Measurements from ENCODE around the gene GIMAP5.

GIMAP5 gene

GRCh38 chr7:150703209-150703608, 34.0 kb upstream of the GIMAP5 start:
- no peaks in the 10 kb centered on the region for H3K9me2 ChIP-seq (ENCODE audit: low read depth, low read length)
- no peaks in the 10 kb centered on the region for H3K27me3 ChIP-seq (ENCODE audit: insufficient read depth, low read length)
- H3K4me1 ChIP-seq (ENCODE audit: insufficient read depth, low read length, severe bottlenecking), result no peaks in the 10 kb centered on the region
- TF ChIP-seq EZH2 (IDR thresholded peaks at IDR 0.05; ENCODE audit: borderline replicate concordance, low read length) (no peak), CTCF (IDR thresholded peaks at IDR 0.05; ENCODE audit: low read length) (no peak)
- H2AFZ ChIP-seq (ENCODE audit: low read length), result no peak overlapping the region
- no peak overlapping the region for H3K4me3 ChIP-seq (ENCODE audit: low read depth, low read length, poor library complexity, severe bottlenecking)
- no peak overlapping the region for H3K27ac ChIP-seq (ENCODE audit: low read depth, low read length, poor library complexity, severe bottlenecking)
- no peaks in the 10 kb centered on the region for H3K36me3 ChIP-seq (ENCODE audit: insufficient read depth, low read length)
- H3K9ac ChIP-seq (ENCODE audit: low read length), result no peak overlapping the region
- no peaks in the 10 kb centered on the region for H4K20me1 ChIP-seq (ENCODE audit: insufficient read depth, low read length)
- H3F3A ChIP-seq (ENCODE audit: insufficient read depth, low read length), result no peaks in the 10 kb centered on the region
- no peak overlapping the region for H3K4me2 ChIP-seq (ENCODE audit: low read length)
- peaks cover 7% of the 10 kb centered on the region; the same call in 1 of the 2 replicates for H3K9me3 ChIP-seq (ENCODE audit: low read length)
- H3K79me2 ChIP-seq (ENCODE audit: insufficient read depth, low read length), result no peaks in the 10 kb centered on the region

GRCh38 chr7:150715293-150715692, 21.9 kb upstream of the GIMAP5 start:
- Histone ChIP-seq H3K79me2 (ENCODE audit: insufficient read depth, low read length) (no peaks in the 10 kb centered on the region), H4K20me1 (ENCODE audit: insufficient read depth, low read length) (no peaks in the 10 kb centered on the region), H3K27ac (ENCODE audit: low read depth, low read length, poor library complexity, severe bottlenecking) (no peak overlapping the region), H3K27me3 (ENCODE audit: insufficient read depth, low read length) (peaks cover 6% of the 10 kb centered on the region; the same call in 1 of the 2 replicates), H3K4me2 (ENCODE audit: low read length) (no peak overlapping the region), H3K4me1 (ENCODE audit: insufficient read depth, low read length, severe bottlenecking) (no peaks in the 10 kb centered on the region), H3K9me3 (ENCODE audit: low read length) (no peaks in the 10 kb centered on the region), H3K9ac (ENCODE audit: low read length) (no peak overlapping the region), H3F3A (ENCODE audit: insufficient read depth, low read length) (no peaks in the 10 kb centered on the region), H3K9me2 (ENCODE audit: low read depth, low read length) (no peaks in the 10 kb centered on the region), H3K4me3 (ENCODE audit: low read depth, low read length, poor library complexity, severe bottlenecking) (no peak overlapping the region), H3K36me3 (ENCODE audit: insufficient read depth, low read length) (no peaks in the 10 kb centered on the region), H2AFZ (ENCODE audit: low read length) (no peak overlapping the region)
- TF ChIP-seq EZH2 (IDR thresholded peaks at IDR 0.05; ENCODE audit: borderline replicate concordance, low read length) (no peak), CTCF (IDR thresholded peaks at IDR 0.05; ENCODE audit: low read length) (no peak)

GRCh38 chr7:150715738-150716137, 21.5 kb upstream of the GIMAP5 start:
- Histone ChIP-seq H3K9me3 (ENCODE audit: low read length) (no peaks in the 10 kb centered on the region), H3F3A (ENCODE audit: insufficient read depth, low read length) (no peaks in the 10 kb centered on the region), H4K20me1 (ENCODE audit: insufficient read depth, low read length) (no peaks in the 10 kb centered on the region), H3K79me2 (ENCODE audit: insufficient read depth, low read length) (no peaks in the 10 kb centered on the region), H3K27me3 (ENCODE audit: insufficient read depth, low read length) (peaks cover 8% of the 10 kb centered on the region; the same call in 1 of the 2 replicates), H3K4me1 (ENCODE audit: insufficient read depth, low read length, severe bottlenecking) (no peaks in the 10 kb centered on the region), H3K4me2 (ENCODE audit: low read length) (no peak overlapping the region), H3K27ac (ENCODE audit: low read depth, low read length, poor library complexity, severe bottlenecking) (no peak overlapping the region), H3K4me3 (ENCODE audit: low read depth, low read length, poor library complexity, severe bottlenecking) (no peak overlapping the region), H3K9me2 (ENCODE audit: low read depth, low read length) (no peaks in the 10 kb centered on the region), H3K9ac (ENCODE audit: low read length) (no peak overlapping the region), H2AFZ (ENCODE audit: low read length) (no peak overlapping the region), H3K36me3 (ENCODE audit: insufficient read depth, low read length) (no peaks in the 10 kb centered on the region)
- TF ChIP-seq CTCF (IDR thresholded peaks at IDR 0.05; ENCODE audit: low read length), result no peak
- TF ChIP-seq EZH2 (IDR thresholded peaks at IDR 0.05; ENCODE audit: borderline replicate concordance, low read length), result no peak

Measured in OCI-LY1 (cell line).